GM18526 (cell line): Measurements from ENCODE around the gene HIBADH.

Experiments used
- POLR2A ChIP-seq: IDR thresholded peaks from 3 replicates; pipeline ENCODE4 v1.6.1; 2011; ENCODE audit not compliant: insufficient read length; ENCODE audit errors: extremely low read depth

Gene HIBADH

DNA sequence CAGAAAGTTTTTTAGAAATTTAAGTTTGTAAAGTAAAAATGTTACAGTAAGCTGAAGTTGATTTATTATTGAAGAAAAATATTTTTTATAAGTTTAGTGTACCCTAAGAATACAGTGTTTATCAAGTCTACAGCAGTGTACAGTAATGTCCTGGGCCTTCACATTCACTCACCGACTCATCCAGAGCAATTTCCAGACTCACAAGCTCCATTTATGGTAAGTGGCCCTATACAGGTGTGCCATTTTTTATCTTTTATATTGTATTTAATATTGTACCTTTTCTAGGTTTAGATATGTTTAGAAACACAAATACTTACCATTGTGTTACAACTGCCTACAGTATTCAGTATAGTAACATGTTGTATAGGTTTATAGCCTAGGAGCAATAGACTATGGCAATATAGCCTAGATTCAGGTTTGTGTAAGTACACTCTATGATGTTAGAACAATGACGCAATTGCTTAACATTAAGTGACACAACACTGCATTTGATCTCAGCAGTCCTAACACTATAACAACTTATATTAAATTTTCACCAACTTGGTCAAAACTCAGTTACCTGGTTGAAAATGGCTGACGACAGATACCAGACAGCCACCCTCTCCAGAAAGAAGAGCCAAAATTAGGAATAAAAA, 45.7 kb downstream of the HIBADH start:
- no peak for TF ChIP-seq POLR2A

DNA sequence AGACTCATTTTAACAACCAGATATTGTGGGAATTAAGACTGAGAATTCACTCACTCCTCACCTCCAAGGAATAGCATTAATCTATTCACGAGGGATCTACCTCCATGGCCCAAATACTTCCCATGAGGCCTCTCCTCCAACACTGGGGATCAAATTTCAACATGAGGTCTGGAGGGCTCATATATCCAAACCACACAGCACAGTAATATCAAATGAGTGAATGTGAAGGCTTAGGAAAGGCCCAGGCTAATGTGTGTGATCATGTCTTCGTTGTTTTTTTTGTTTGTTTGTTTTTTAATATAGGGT, 46.5 kb downstream of the HIBADH start:
- TF ChIP-seq POLR2A = no peak

DNA sequence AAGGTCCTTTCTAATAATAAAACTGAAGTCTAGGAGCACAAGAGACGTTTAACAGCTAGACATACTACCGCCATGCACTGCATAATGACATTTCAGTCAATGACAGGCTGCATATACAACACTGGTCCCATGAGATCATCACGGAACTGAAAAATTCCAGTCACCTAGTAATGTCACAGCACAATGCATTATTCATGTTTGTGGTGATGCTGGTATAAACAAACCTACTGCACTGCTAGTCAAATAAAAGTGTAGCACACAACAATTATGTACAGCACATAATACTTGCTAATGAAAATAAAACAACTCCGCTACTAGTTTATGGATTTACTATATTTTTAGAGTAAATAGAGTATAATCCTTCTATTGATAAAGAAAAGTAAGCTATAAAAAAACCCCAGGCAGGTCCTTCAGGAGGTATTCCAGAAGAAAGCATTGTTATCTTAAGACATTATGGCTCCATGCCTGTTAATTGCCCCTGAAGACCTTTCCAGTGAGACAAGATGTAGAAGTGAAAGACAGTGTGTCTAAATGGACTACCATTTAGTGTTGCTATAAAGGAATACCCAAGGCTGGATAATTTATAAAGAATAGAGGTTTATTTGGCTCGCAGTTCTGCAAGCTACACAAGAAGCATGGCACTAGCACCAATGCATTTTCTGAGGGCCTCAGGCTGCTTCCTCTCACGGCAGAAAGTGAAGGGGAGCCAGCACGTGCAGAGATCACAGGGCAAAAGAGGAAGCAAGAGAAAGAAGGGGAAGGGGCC, 47.1 kb downstream of the HIBADH start:
- TF ChIP-seq POLR2A = no peak

DNA sequence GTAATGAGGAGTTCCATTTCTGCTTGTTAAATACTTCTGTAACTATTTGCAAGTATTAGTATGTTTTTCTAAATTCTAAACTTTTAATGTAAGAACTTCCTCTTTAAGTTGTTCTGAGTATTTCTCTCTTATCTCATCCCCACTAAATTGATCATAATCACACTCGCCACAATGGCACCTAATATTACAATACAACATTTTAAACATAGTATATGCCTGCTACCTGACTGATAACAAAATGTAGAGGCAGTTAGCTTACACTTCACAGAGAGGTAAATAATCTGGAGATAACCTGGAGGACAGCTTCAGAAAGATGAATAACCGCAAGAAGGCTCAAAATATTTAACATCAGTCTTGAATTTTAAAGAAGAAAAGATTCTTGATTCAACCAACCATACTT, 48.6 kb downstream of the HIBADH start:
- no peak for TF ChIP-seq POLR2A

- TF ChIP-seq POLR2A = no peak
These were observed 51.6 kb downstream of the HIBADH start for GRCh38 chr7:27611059-27611458.

- TF ChIP-seq POLR2A = no peak
These were observed 53.7 kb downstream of the HIBADH start for GRCh38 chr7:27608776-27609495.

DNA sequence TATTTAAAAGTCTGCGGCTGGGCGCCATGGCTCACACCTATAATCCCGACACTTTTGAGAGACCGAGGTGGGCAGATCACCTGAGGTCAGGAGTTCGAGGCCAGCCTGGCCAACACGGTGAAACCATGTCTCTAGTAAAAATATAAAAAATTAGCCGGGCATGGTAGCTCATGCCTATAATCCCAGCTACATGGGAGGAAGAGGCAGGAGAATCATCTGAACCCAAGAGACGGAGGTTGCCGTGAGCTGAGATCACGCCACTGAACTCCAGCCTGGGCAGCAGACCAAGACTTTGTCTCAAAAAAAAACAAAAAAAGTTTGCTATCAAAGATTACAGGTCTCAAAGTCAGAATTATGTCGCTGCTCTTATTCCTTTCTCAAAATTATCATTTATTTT, 55.5 kb downstream of the HIBADH start:
- no peak for TF ChIP-seq POLR2A

GRCh38 chr7:27606270-27607209, 56.1 kb downstream of the HIBADH start:
- TF ChIP-seq POLR2A = no peak

DNA sequence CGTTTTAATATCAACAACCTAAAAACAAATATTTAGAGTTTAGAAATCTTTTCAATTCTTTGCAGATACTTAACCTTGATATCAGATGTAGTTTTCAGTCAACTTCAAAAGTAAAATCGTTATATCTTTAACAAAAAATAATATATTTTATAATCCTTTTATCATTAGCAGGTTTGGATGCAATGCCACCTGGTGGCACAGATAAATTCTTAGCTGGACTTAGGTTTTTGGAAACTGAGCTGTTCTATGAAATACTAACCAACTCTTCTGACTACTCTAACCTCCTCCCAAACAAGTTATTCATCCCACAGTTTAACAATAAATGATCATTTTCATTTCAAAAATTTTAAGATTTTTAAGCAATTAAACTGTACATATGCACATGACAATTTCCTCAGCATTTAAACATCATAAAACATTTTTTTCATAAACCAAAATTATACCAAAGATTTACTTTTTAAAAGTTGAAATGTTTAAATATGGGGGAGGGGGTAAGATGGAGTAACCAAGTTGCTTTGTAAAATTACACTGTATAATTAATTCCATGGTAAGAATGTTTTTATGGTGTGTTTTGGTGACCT, 56.9 kb downstream of the HIBADH start:
- no peak for TF ChIP-seq POLR2A

DNA sequence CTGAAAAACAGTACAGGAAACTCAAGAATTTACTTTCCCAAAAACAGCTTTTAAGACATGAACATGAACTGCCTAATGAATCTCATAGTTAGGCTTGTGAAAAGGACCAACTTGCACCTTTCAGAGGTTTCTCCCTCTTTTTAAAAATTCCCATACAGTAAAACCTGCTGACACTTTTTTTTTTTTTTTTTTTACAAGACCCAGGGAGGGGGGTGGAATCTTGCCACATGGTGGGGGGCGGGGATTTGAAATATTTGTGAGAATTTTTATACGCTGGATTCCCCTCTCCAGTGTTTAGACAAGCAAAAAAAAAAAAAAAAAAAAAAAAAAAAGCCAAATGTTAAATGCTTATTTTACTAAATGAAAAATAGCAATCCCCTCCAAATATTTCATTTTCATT, 57.4 kb downstream of the HIBADH start:
- no peak for TF ChIP-seq POLR2A

- TF ChIP-seq POLR2A = no peak
These were observed 58.9 kb downstream of the HIBADH start for GRCh38 chr7:27603813-27604212.

- TF ChIP-seq POLR2A = no peak
These were observed 59.9 kb downstream of the HIBADH start for GRCh38 chr7:27602766-27603165.

DNA sequence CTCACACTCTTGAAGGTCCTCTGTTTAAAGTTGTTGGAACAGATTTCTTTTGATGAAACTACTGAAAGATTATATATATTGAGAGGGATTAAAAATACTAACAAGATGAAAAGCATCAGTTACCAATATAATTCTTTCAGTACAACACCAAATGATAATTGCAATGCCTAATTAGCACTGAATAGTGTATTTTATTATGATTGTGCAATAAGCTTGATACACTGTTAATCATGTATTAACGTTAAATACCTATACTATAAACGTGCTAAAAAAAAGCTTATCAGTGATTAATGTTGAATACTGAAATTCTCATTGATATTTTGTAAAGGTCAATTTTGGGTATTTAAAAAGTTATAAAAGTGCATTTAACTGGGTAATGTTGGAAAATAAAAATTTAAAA, 61.5 kb downstream of the HIBADH start:
- TF ChIP-seq POLR2A = no peak

DNA sequence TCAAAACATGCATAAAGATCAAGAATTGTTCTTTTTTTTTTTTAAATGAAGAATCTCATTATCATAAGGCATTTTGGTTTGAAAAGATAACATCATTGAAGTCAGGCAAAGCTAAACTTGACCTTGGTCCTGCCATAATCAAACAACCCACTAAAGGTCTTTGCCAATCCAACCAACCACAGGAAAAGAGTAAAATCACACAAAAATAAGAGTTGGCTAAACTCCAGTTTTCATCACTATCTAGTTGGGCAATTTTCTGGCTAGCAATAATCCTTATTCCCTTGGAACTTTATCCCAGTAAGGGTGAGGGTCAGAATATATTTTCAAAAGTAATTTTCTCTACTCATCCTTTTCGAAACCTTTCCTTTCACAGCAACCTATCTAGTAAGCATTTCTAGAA, 62.4 kb downstream of the HIBADH start:
- TF ChIP-seq POLR2A = no peak

DNA sequence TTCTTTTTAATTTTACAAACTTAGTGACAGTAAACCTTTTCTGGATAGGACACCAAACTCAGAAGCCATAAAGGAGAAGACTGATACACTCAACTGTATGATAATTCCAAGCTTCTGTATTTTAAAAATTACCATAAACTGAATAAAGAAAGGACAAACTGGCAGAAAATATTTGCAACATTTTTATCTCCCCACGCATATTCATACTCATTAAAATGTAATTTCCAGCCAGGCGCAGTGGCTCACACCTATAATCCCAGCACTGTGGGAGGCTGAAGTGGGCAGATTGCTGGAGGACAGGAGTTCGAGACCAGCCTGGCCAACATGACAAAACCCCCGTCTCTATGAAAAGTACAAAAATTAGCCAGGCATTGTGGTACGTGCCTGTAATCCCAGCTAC, 67.7 kb downstream of the HIBADH start:
- TF ChIP-seq POLR2A = no peak

GRCh38 chr7:27593226-27593625, 69.5 kb downstream of the HIBADH start:
- TF ChIP-seq POLR2A = no peak

DNA sequence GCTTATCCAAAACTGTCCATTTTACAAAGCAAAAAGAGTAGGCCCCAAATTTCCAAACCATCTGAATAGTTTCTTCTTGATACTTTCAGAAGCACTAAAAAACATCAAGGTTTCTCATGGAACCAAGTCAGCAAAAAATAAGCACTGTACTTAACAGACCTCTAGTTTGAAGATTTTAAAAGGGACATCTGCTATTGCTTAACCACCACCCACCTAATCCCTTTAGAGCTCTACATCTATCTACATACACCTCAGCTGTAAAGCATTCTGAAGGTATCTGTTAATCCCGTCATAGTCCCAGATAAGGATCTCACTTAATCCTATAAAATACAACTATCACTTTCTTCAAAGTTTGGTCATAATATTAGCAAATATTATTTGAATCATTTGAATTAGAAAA, 72.3 kb downstream of the HIBADH start:
- TF ChIP-seq POLR2A = no peak
